GM12801 (cell line): ENCODE data around the gene TRIM44.

ENCODE experiments used
- TF ChIP-seq, protein P1 (sequence below): IDR thresholded peaks from one replicate; pipeline ENCODE4 v1.5.1; 2011; ENCODE audit warnings: control low read depth; ENCODE audit not compliant: insufficient read length; ENCODE audit errors: extremely low read depth

The TRIM44 gene

GRCh38 chr11:35740061-35740799 is 77.7 kb downstream of the TRIM44 start:
- TF ChIP-seq, protein P1, sequence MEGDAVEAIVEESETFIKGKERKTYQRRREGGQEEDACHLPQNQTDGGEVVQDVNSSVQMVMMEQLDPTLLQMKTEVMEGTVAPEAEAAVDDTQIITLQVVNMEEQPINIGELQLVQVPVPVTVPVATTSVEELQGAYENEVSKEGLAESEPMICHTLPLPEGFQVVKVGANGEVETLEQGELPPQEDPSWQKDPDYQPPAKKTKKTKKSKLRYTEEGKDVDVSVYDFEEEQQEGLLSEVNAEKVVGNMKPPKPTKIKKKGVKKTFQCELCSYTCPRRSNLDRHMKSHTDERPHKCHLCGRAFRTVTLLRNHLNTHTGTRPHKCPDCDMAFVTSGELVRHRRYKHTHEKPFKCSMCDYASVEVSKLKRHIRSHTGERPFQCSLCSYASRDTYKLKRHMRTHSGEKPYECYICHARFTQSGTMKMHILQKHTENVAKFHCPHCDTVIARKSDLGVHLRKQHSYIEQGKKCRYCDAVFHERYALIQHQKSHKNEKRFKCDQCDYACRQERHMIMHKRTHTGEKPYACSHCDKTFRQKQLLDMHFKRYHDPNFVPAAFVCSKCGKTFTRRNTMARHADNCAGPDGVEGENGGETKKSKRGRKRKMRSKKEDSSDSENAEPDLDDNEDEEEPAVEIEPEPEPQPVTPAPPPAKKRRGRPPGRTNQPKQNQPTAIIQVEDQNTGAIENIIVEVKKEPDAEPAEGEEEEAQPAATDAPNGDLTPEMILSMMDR, result no peak

DNA sequence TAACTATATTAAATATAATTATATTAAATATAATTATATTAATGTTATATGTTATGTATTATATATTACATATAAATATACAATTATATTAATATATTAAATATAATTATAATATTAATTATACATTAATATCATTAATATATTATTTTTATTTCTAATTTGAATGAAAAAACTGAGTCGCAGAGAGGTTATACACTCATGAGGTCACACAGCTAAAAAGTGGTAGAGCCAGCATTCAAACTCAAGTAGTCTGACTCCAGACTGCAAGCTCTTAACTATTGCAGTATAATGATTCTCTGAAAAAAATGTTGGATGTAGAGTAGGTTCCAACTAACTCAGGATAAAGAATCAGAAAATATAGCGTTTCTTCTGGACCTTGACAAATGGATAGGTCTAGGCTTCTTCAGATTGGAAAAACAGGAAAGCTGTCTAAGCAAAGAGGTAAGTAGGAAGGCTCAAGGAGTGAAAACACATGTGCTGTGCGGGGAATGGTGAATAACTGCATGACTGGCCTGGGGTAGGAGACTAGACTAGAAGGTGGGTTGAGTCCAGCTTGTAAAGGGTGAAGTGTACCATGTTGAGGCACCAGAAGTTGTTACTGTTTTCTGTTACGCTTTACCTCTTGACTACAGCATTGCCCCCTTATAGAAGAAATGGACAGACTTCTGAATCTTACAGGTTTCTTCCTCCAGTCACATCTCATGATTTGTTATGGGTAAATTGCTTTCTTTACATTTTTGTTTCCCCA is 80.3 kb downstream of the TRIM44 start:
- TF ChIP-seq, protein P1, result no peak

DNA sequence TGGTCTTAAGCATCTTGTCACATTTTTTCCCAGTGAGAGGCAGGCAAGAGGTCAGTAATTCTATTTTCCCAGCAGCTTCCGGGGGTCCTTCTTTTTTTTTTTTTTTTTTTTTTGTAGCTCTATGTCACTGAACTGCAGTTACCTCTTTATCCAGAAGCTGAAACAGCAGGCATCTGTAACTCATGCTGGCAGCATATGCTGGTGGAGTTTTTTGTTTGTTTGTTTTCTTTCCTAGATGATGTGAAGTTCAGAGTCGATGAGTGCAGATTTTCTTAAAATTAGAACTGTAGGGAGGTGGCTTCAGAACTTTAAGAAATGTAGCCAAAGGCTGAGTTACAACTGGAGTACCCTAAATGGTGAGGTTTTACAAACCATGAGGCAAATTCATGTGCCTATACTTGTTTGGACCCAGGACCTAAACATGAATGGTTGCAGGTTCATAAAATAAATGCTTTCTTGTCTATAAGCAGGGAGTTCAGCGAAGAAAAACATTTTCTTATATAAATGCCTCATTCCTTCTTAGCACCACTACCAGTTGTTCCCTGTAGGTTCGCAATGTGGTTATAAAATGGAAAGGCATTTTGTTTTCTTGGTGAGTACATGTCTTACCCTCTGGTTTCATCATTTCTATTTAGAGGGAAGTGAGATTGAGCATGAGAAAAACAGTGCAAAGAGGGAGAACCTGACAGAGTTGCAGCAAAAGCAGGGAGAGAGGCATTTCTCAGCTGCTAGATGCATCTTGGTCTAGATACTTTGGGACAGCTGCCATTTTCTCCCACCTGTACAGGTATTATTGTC is 84.0 kb downstream of the TRIM44 start:
- TF ChIP-seq, protein P1, result no peak

DNA sequence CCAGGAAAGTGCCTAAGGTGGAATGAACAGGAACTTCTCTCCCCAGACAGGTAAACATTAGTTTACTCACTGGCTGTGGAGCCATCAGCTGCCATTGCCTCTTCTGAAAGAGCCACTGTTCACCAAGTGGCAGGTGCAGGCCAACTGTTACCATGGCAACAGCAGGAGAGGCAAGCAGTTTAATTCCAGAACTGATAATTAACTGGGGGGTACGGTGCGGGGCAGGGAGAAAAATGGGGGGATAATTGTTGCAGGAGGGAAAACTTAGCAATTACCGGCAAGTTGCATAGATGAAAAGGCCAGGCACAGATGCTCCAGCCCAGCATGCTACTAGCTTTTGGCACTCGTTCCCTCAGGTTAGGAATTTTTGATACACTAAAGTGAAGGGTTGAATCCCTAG is 85.1 kb downstream of the TRIM44 start:
- TF ChIP-seq, protein P1, result no peak

DNA sequence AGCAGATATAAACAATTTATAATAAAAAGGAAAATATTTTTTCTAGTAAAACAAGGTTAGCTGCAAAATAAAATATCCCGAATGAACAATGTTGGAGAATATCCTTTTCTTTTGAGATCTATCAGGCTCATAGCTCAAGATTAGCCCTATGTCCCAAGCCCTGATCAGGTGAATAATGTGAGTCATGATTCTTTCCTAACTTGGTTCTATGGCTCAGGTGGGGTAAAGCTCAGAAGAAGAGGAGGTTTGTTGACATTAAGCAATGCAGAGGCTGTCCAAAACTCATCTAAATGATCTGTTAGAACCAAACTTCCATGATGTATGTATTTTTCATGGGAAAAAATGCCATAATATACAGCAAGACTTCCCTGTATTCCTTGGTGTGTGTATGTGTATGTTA is 86.1 kb downstream of the TRIM44 start:
- TF ChIP-seq, protein P1, result no peak

GRCh38 chr11:35750315-35750714 is 87.7 kb downstream of the TRIM44 start:
- TF ChIP-seq, protein P1, result no peak
